Activated CD4-positive, alpha-beta T cell treated with anti-CD3 and anti-CD28 coated beads, Interleukin-2, amount 10 ng/mL, durations not matched to agents 24 days and 14 days (primary cell): ENCODE results near the gene RIC3. TPM values are rescaled to one million over a fixed set of nuclear protein-coding genes. Genes with fewer than 3 reads are reported as not detected.

Experiments used
- DNase-seq: peaks from one replicate; pipeline ENCODE4 v3.0.0; 2022
- H3K27ac Mint-ChIP-seq: one replicate; pipeline ENCODE4 v1.8.0; 2022; ENCODE audit warnings: mild to moderate bottlenecking, mixed read lengths
- H3K27me3 Mint-ChIP-seq: one replicate; pipeline ENCODE4 v1.8.0; 2022; ENCODE audit warnings: mixed read lengths
- H3K36me3 Mint-ChIP-seq: one replicate; pipeline ENCODE4 v1.8.0; 2022; ENCODE audit warnings: low read depth, mild to moderate bottlenecking, mixed read lengths
- H3K4me1 Mint-ChIP-seq: one replicate; pipeline ENCODE4 v1.8.0; 2021; ENCODE audit warnings: mixed read lengths
- H3K4me3 Mint-ChIP-seq: one replicate; pipeline ENCODE4 v1.8.0; 2022; ENCODE audit warnings: mild to moderate bottlenecking, moderate library complexity, mixed read lengths
- H3K9me3 Mint-ChIP-seq: one replicate; pipeline ENCODE4 v1.8.0; 2021; ENCODE audit warnings: mixed read lengths
- intact Hi-C: fragments of 100-400 bp; cut with micrococcal nuclease; formaldehyde crosslinking; loops from one replicate; pipeline ENCODE4 v1.15.1; 2023
- total RNA-seq: library from RNA; stranded (reverse); gene quantifications from 2 replicates; pipeline ENCODE4 v1.2.3, GENCODE V29; 2022

Gene RIC3
- total RNA-seq, 1 donor from 2014 or later = 4.5 TPM

GRCh38 chr11:8059030-8059429 is 109.8 kb downstream of the RIC3 start:
- Mint-ChIP-seq H3K4me3 (no peak overlapping the region), H3K4me1 (peaks cover 5% of the 10 kb centered on the region)
- no peak for DNase-seq

GRCh38 chr11:8058216-8058615 is 110.6 kb downstream of the RIC3 start:
- H3K9me3 Mint-ChIP-seq = no peaks in the 10 kb centered on the region
- DNase-seq = no peak
- no peak overlapping the region for H3K4me3 Mint-ChIP-seq
- intact Hi-C loops = no loop called here
- H3K27me3 Mint-ChIP-seq = no peaks in the 10 kb centered on the region
- no peak overlapping the region for H3K27ac Mint-ChIP-seq
- H3K4me1 Mint-ChIP-seq = peaks cover 5% of the 10 kb centered on the region
- no peaks in the 10 kb centered on the region for H3K36me3 Mint-ChIP-seq

More at GRCh38 chr11:8059030-8059429, 109.8 kb downstream of the RIC3 start:
- Mint-ChIP-seq H3K27ac (no peak overlapping the region), H3K9me3 (no peaks in the 10 kb centered on the region), H3K36me3 (no peaks in the 10 kb centered on the region), H3K27me3 (no peaks in the 10 kb centered on the region)
- intact Hi-C loops = no loop called here

- no peaks in the 10 kb centered on the region for H3K27me3 Mint-ChIP-seq
- H3K27ac Mint-ChIP-seq = no peak overlapping the region
- no peak for DNase-seq
- peaks cover 5% of the 10 kb centered on the region for H3K4me1 Mint-ChIP-seq
- intact Hi-C loops = no loop called here
- no peaks in the 10 kb centered on the region for H3K9me3 Mint-ChIP-seq
- no peaks in the 10 kb centered on the region for H3K36me3 Mint-ChIP-seq
- H3K4me3 Mint-ChIP-seq = no peak overlapping the region
These were observed 111.9 kb downstream of the RIC3 start for GRCh38 chr11:8056810-8057463.

Other genes starting within 250 kb of the RIC3 start
- not detected in 2 replicates for gene OR10A6, start 237.8 kb downstream of the RIC3 start, total RNA-seq
- gene OR10A3, start 227.3 kb downstream of the RIC3 start, total RNA-seq = not detected in 2 replicates
- not detected in 2 replicates for gene NLRP10, start 203.6 kb downstream of the RIC3 start, total RNA-seq
- gene EIF3F, start 181.7 kb downstream of the RIC3 start, total RNA-seq = 224 and 226 TPM in 2 replicates
- gene TUB, start 87.8 kb downstream of the RIC3 start, total RNA-seq = 0.30 and 0.43 TPM in 2 replicates
- not detected in 2 replicates for gene LMO1, start 94.9 kb upstream of the RIC3 start, total RNA-seq